Stimulated activated naive CD8-positive, alpha-beta T cell treated with anti-CD3 and anti-CD28 coated beads, Interleukin-15, Interleukin-2, amounts not matched to agents 100 U/mL and 50 U/mL, for 24 hours (primary cell): ENCODE data around the gene PPP1CA.
A peak's percentile ranks its signal among the peaks of the same experiment; 100 is the strongest.

ENCODE experiments used
- ATAC-seq: fragments of 150-1000 bp; cut with Tn5 transposase; one replicate; pipeline ENCODE4 v1.10.0; 2021
- DNase-seq: peaks from one replicate; pipeline ENCODE4 v3.0.0; 2021

PPP1CA gene

DNA sequence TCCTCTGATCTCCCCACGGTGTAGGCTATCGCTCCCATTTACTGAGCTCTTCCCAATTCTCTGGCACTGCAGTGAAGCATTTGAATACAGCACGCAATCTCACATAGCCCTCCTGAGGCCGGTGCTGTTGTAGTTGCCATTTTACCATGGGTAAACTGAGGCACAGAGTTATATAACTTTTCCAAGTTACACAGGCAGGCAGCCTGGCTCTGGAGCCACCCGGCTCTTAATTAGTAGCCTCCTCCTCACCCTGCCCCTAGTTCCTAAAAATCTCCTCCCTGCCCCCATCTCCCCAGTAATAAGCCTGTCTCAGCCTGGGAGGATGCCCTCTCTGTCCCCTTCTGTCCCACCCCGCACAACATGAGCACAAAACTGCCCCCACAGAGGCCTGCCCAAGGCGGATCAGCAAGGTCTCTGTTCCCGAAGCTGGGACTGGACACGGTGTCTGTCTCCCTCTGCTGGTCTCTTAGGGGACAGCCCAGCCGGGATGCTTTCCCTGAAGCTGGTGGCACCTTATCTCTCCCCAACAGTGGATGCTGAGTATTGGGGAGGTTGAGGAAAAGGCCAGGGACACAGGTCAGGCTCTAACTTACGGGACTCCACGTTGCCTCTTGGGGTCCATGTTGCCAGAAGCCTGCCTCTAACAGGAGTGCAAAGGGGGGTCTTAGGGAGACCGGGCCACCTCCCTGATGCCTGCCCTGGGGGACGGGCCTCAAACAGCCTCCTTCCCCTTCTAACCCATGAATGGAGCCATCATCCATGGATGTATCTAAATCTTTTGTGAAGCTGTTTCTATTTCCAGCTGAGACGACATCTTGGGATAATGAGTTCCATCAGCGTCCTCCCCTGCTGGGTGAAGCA, 19.2 kb downstream of the PPP1CA start:
- ATAC-seq (peak; percentile 89), DNase-seq (peak; percentile 87)

DNA sequence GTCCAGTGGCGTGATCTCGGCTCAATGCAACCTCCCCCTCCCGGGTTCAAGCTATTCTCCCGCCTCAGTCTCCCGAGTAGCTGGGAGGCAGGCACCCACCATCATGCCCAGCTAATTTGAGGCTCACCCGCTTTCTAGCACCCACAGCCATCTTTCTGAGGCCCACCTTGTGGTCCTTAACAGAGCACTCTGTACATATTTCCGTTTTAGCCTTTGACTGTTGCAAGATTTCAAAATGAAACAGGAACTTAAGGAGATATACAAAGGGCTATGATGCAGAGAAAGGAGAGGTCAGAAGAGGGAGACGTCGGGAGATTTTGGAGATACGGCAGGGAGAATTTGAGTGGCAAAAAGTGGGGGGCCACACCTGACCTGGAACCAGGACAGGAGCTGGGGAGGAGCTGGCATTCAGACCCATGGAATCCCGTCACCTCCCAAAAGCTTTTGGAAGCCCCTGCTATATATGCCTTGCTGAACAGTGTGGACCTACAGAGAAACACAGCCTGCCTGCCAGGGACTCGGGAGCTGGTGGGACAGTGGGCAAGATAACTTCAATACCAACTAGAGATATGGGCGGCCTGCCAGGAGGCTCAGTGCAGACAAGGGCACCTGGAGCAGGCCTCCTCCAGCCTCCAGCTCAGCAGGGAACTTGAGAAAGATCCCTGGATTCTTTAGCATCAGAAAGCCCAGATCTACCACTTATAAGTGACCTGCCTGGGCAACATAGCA, 20.2 kb downstream of the PPP1CA start:
- DNase-seq (no peak), ATAC-seq (no peak)

DNA sequence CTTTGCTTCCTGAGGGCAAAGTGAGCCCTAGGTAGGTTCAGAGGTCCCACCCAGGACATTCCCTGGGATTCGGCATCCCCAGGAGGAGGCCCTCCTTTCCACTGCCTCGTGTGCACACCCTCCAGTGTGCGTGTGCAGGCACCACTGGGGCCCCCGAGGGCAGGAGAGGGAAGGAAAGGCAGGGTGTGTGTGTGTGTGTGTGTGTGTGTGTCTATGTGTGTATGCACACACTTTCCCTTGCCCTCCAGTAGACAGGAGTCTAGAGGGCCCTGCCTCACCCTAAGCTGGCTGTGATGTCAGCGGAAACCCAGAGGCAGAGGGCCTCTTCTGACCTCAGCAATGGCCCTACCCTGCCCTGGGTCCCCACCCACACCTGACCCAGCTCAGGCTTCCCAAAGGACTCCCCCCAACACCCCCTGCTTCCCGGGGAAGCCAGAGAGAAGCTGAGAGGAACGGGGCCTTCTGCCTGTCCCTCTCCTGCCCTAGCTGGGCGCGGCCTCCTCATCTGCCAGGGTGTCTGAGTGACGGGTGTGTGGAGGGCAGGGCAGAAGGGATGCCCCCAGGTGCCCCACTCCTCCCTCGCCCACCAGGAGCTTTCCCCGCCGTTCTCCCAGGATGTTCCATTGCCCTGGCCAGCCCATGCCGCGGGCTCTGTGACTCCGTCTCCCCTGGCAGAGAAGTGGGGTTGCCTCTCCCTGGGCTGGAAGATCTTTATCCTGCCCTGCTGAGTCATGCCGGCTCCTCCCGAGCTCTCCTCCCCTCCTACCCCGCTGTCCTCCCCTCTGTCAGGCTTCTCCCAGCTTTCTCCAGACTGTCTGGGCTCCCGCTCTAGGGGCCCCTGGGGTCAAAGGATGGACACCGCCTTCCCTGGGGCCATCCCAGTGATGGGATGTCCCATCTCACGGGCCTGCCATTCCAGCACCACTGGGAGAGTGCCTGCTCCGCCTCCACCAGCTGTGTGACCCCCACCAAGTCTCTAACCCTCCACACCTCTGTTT, 22.3 kb downstream of the PPP1CA start:
- ATAC-seq (peak; percentile 38), DNase-seq (no peak)

DNA sequence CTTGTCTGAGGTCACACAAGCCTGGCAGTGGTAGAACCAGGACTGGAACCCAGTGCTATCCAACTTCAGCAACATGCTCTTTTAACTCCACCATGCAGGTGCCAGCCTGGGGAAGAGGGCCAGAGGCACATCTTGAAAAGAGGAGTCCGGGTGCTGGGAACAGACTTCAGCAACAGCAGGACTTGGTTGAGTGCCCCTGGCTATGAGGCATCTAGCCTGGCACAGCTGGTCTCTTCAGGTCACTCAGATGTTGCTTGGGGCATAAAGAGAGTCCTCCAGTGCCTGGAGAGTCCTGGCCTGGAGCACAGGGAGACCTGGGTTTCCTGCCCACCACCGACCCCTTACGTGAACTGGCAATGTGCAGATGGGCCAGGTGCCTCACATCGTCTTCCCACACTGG, 23.1 kb downstream of the PPP1CA start:
- DNase-seq (no peak), ATAC-seq (no peak)

DNA sequence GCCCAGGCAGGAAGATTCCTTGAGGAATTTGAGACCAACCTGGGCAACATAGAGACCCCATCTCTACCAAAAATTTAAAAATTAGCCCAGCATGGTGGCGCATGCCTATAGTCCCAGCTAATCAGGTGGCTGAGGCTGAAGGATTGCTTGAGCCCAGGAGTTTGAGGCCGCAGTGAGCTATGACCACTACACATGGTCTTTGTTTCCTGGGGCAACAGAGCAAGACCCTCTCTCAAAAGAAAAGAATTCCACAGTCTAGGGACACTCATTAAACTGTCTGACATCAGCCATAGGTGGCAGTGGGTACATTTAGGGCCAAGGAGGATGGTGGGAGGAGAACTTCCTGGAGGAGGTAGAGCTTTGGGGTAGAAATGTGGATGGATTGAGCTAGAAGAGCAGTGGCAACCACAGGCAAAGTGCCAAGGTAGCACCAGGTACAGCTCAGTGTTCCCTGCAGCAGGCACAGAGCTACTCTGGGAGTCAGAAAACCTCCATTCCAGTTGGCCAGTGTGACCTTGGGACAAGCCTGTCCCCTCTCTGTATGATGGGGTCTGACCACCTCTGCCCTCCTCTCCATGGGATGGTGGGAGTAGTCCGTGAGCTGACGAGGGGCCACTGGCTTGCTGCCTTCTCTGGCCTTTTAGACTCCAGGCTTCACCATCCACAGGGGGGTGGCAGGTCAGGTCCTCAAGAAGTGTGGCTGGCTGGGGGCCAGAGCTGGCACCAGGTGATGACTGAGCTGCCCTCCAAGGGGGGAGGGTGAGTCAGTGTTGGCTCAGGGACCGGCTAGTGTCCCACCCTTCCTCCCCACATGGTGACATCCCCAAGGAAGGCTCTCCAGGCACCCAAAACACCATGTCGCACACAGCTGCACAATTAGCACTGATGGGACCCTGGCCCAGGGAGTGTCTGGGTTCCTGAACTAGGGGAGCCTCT, 24.5 kb downstream of the PPP1CA start:
- ATAC-seq: no peak
- DNase-seq: no peak

DNA sequence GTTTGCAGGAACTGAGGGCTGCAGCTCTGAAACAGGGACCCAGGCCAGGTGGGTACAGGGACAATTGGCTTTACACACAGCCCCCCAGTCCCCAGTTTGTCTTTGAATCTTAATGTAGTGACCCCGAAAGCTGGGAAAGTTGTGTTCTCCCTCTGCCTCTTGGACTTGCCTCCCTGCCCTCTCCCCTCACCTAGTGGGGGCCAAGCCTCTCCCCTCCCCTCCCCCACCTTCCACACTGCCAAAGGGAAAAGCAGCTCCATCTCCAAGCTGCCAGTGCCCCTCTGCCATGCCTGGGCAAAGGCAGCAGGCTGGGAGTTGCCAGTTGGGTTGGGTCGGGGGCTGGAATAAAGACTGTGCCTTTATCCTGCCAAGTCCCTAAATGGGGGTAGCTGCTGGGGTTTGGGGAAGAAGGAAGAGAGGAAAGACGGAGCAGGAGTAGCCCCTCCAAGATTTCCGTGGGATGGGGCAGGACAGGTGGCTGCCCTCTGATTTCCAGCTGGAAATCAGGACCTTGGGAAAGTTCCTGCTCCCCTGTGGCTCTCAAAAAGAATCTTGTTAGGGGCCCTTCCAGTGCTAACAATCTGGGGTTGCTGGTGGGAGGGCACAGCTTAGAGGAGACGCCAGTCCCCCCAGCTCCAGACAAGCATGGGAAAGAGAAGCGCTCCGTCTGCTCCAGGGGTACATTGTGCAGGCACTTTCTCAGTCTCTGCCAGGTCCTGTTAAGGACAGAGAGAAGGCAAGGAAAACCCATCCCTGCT, 25.4 kb downstream of the PPP1CA start:
- DNase-seq (no peak), ATAC-seq (no peak)

DNA sequence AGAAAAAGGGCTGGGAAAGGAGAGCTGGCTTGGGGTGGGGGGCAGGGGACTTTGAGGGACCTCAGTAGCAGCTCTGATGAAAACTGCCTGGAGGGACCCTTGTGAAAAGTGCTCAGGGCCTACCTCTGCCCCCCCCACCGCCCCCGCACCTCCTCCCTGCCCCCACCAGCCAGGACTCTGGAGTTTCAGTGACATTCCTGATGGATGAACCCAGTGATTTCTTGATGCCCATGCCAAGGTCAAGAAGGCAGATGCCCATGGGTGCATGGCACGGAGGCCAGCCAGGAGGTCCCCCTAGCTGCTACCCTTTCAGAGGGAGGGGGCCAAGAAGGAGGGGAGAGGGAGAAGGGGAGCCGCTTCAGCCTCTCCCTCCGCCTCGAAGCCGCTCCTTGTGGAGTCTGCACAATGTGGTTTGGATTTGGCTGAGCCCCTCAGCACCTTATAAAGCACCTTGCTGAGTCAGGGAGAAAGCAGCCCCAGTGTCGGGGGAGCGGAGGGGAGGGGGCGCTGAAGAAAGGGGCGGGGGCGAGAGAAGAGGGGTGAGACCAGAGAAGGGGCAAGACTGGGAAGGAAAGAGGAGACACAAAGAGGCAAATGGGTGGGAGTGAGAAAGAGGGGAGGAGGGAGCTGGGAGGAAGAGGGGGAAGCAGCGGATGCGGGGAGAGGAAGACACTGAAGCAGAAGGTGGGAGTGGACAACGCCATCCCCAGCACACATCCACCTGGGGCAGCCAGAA, 26.2 kb downstream of the PPP1CA start:
- ATAC-seq (no peak), DNase-seq (no peak)

DNA sequence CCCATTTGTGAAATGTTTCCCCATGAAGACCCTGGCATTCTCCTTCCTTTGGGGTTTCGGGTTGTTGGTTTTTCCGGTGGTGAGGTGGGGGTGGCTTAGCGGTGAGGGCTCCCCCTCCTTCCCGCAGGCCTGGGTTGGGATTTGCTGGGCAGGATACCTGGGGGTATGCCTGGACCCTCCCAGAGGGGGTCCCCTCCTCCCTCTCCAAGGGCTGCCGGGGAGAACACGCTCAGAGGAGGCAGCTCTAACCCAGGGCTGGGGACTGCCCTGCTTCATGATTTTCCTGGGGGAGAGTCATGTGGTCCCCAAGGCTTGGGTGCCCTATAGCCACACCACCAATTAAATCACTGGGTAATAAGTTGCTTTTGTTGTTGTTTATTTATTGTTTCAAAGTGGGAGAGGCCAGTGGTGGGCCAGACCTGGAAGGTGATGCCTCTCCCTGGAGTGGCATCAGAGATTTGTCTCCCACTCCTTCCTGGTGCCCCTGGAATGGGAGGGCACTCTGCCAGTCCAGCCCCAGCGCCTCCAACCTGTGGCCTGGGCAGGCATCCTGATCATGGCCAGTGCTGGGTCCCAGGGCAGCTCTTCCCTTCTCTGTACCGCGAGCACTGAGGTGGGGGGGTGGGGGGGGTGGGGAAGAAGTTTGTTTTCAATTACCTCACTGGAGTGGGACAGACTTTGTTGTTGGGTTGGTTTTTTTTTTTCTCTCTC, 26.9 kb downstream of the PPP1CA start:
- DNase-seq (no peak), ATAC-seq (no peak)

DNA sequence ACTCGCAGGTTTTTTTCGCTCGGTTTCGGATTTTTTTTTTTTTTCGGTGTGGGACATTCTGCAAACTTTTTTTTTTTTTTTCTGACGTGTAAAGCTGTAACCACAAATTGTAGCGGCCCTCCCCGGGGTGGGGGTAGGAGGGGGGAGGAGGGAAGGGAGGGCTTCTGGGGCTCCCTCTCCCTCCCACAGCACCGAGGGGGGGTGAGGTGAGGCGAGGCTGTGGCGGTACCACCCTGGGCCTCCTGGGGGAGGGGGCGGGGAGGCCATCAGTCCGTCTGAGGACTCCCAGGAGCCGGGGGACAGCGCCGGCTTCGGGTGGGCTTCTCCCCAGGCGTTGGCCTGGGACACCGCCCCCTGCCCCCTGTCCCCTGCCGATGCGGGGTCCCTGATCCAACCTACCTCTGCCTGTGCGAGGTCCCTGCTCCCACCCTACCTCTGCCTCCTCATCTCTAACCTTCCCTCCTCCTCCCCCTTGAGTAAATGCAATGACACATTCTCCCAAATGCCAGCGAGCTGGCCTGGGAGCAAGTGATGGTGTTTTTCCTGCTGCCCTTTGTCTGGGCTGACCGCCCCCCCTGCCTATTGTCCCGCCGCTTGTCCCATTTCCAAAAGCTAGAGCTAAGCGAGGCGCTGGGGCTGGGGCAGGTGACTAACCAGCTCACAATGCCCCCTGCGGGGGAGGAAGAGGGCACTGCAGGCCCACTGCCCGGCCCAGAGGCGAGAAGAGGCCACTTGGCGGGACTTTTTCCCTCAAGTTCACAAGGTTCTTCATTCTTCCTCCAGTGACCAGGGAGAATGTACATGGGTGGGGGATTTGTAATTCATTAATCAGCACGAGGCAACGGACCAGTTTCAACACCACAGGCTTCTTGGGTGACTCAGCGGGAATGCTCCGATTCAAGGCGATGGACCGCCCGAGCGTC, 27.7 kb downstream of the PPP1CA start:
- ATAC-seq (peak; percentile 61), DNase-seq (peak; percentile 76)

DNA sequence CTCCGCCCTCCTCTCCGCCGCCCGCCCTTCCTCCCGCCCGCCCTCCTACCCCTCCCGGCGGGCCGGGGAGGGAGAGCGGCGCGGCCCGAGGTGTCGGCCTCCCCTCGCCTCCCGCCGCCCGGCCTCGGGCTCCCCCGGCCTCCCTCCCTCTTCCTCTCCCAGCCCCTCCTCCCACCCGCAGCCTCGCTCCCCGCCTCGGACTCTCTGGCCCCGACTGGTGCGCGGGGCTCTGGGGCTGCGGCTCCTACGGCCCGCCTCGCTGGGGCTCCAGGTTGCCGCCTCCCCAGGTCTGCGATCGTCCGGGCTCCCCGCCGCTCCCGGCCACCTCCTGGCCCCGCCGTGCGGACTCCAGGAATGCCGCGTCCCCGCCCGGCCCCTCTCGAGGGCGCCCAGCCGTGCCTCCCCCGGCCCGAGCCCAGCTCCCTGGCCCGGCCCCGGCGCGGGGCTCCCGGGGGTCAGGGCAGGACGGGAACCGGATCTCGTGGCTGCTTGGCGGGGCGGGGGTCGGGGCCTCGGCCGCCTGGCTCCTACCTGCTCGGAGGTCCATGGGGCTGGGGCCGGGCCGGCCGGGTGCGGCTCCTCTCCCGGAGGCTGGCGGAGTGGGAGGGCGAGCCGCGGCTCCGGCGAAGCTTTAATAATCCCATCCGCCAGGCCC, 28.5 kb downstream of the PPP1CA start, which contains the start of gene CLCF1:
Gene CLCF1 (minus strand): TSS at position 606 of the 655 bp plus-strand sequence. CDS start 59 bp downstream, at position 547.
- peak; percentile 5 for ATAC-seq
- peak; percentile 54 for DNase-seq

DNA sequence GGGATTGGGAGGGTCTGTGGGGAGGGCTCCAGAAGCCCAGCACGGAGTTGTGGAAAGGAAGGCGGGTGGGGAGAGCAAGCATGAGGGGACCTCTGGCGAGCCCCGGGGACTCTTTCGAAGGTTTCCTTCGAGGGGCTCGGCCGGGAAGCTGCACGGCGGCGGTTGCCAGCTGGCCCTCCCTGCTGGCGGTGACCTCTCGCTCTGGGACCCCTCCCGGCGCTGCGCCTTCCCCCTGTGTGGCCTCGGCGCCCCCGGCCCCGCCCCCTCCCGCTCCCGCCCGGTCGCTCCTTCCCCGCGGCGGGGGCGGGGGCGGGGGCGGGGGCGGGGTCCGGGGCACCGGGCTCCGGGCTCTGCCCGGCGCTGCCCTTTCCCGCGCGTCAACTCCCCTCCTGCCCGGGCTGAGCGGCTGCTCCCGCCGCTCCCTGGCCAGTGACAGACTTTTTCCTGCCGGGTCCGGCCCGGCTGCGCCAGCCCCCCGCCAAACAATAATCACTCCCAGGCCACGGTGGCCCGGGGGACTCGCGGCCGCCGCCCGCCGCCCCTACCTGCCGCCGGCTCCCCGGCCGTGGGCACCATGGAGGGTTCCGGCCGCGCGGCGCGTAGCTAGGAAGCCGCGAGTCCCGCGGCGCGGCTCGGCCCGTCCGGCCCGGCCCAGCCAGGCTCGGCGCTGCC, 29.2 kb downstream of the PPP1CA start:
- no peak for ATAC-seq
- no peak for DNase-seq

DNA sequence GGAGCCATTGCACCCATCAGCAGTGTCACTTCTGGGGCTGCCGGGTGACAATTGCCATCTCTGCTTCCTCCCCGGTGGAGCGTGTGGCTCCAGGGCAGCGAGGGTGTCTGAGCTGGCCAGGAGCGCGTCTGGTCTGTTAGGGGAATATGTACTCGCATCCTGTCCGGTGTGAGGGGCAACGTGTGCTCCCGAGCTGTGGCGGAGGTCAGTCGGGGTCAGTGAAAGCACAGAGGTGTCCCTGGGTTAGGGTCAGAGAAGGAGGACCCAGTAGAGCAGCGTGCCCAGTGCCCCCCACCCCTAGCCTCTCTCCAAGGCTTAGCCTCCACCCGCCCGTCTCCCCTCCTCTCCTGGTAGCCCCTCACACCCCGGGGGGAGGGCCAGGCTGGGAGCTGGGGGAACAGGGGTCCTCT, 29.7 kb downstream of the PPP1CA start:
- DNase-seq (no peak), ATAC-seq (no peak)

DNA sequence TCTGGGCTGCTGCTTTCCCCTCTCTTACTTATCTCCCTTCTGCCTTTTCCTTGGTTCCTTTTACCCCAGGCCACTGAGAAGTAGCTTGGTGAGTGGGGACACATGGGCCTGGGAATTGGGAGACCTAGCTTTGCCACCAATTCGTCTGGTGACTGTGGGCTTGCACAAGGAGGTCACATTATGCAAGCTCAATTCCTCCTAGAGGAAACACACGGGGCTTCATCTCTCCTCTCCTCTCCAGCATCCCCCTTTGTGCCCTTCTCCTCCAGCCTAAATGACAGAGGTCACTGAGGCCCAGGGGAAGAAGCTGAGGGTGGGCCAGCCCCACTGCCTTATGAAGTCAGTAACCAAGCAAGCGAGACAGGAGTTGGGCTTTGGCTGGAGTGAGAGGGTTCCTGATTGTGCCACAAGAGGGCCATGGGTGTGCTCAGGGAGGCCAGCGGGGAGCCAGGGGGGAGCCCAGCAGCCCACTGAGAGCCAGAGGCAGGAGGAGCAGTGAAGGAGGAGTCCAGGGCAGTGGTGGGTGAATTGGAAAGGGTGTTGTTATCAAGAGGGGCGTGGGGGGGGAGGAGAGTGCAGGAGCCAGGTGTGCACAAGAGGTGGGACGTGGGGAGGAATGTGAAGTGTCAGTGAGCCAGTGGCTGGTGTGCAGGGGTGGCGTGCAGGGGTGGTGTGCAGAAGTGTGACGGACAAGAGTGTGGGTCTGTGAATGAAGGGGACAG, 30.3 kb downstream of the PPP1CA start:
- no peak for DNase-seq

DNA sequence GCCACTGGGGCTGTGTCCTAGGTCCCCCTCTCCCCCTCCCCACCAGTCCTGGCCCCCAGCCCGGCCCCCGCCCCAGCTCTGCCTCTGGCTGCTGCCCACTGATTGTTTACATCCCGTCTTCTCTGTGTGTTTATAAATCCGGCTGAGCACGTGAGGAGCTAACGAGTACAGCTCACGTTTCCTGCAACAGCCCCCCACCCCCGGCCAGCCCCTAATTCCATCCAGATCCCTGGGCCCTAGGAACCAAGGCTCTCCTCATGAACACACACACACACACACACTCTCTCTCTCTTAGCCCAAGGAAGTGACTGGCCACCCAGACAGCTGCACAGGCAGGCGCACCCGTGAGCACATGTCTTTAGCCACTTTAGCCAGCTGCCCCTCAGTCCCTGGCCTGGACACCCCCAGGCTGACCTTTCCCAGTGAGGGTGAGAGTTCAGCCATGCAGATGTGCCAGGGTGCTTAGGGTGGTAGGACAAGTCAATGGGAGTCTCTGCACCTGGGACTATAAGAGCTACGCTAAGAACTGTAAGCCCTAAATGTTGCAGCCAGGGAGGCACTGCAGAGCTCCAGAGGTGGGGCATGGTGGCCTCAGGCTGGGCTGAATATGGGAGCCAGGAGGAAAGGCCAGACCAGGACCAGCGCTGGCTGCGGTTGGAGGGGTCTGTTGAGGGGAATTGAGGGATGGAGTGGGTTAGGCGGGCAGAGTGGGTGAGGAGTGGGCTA, 31.1 kb downstream of the PPP1CA start:
- DNase-seq (no peak), ATAC-seq (no peak)

More for the DNA sequence above, 30.3 kb downstream of the PPP1CA start:
- ATAC-seq: no peak

DNA sequence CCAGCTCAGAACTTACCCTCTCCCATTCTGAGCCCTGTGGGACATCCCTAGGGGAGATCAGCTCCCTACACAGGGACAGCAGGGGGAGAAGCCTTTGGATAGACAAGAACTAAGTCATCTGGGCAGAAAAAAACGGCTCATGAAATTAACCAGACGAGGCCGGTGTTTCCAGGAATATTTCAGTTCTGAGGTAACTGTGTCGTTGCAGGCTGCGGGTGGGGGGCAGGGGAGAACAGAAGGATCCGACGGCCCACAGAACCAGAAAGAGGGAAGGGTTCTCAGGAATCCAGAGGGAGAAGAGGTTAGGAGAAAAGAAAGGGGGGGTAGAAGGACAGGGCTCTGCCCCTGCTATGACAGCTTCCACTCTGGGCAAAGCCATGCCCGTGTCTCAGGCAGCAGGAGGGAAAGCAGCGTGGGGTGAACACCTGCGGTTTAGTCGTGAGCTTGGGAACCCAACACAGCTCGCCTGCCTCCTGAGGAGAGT, 31.8 kb downstream of the PPP1CA start:
- DNase-seq (no peak), ATAC-seq (no peak)
